ENCODE results near the gene DGKD.

Gene DGKD

GRCh38 chr2:233519787-233520611 lies 165.7 kb downstream of the DGKD start:
- DNase-seq: no peak

All from NCI-H1105 treated with DMSO at 0.1 percent for 48 hours (cell line).